ENCODE data around the gene PPM1A.

PPM1A gene

DNA sequence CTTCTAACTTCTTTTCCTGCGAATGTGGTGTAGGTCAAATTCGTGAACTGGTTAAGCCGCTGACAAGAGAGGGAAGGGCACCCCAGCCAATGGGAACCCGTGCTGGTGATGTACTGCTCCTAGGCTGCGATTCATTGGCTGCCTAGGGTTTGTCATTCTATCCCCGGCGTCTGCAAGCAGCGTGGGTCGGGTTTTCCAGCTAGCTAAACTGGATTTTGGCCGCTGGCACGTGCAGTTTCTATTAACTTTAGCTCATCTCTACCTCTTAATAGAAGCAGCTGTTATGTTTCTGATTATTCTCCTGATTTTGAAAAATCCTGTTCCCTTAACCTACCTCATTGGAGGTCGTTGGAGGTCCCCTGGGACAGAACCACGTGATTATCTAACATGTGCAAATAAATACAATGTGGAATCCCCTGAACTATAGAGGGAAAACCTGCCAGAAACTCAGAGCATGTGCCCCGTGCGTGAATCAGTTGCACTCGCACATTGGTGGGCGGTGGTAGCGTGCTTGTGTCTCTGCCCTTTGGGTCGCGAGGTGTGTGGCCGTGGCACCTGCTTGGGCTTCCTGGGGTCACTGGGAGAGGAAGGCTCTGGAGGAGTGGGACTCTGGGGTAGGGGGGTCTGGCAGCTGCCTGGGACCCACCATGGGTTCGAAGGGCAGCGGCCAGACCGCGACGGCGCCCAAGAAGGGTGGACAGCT lies 876 bp upstream of the PPM1A start:
- Histone ChIP-seq H3K4me3 (ENCODE audit: low read depth, low read length) (peak overlapping the region; percentile 72), H3K27ac (ENCODE audit: extremely low read depth, low read depth, low read length) (peak overlapping the region; percentile 90), H3K4me1 (ENCODE audit: control insufficient read depth, insufficient read depth, low read length) (peaks cover 22% of the 10 kb centered on the region), H3K9me3 (ENCODE audit: control insufficient read depth, insufficient read depth, low read depth, low read length) (no peaks in the 10 kb centered on the region), H3K36me3 (ENCODE audit: control insufficient read depth in 2 of 2, insufficient read depth in 1 of 2, low read length in 2 of 2) (no peaks in the 10 kb centered on the region)
- POLR2A ChIA-PET: interaction anchor here (0.6 to 2.2 kb wide), 7 partner anchors 9 to 1010 kb away, joined by 3 to 7 read pairs (median 4); partner anchors contain the start of gene DHRS7
- CTCF ChIA-PET: interaction anchor here (0.6 kb wide), 1 partner anchor 281 kb away, joined by 3 read pairs; no protein-coding TSS in a partner anchor
- TF ChIP-seq, protein P1, sequence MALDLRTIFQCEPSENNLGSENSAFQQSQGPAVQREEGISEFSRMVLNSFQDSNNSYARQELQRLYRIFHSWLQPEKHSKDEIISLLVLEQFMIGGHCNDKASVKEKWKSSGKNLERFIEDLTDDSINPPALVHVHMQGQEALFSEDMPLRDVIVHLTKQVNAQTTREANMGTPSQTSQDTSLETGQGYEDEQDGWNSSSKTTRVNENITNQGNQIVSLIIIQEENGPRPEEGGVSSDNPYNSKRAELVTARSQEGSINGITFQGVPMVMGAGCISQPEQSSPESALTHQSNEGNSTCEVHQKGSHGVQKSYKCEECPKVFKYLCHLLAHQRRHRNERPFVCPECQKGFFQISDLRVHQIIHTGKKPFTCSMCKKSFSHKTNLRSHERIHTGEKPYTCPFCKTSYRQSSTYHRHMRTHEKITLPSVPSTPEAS (tag by site-specific recombination; IDR thresholded peaks at IDR 0.05): no peak
- TF ChIP-seq, protein P2, sequence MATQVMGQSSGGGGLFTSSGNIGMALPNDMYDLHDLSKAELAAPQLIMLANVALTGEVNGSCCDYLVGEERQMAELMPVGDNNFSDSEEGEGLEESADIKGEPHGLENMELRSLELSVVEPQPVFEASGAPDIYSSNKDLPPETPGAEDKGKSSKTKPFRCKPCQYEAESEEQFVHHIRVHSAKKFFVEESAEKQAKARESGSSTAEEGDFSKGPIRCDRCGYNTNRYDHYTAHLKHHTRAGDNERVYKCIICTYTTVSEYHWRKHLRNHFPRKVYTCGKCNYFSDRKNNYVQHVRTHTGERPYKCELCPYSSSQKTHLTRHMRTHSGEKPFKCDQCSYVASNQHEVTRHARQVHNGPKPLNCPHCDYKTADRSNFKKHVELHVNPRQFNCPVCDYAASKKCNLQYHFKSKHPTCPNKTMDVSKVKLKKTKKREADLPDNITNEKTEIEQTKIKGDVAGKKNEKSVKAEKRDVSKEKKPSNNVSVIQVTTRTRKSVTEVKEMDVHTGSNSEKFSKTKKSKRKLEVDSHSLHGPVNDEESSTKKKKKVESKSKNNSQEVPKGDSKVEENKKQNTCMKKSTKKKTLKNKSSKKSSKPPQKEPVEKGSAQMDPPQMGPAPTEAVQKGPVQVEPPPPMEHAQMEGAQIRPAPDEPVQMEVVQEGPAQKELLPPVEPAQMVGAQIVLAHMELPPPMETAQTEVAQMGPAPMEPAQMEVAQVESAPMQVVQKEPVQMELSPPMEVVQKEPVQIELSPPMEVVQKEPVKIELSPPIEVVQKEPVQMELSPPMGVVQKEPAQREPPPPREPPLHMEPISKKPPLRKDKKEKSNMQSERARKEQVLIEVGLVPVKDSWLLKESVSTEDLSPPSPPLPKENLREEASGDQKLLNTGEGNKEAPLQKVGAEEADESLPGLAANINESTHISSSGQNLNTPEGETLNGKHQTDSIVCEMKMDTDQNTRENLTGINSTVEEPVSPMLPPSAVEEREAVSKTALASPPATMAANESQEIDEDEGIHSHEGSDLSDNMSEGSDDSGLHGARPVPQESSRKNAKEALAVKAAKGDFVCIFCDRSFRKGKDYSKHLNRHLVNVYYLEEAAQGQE (tag by site-specific recombination; IDR thresholded peaks at IDR 0.05): no peak
- no peak for TF ChIP-seq ZNF140 (tag by site-specific recombination; IDR thresholded peaks at IDR 0.05)
- TF ChIP-seq KLF16 (tag by site-specific recombination; IDR thresholded peaks at IDR 0.05): no peak
- 0 out of 2 replicates have a peak, but pooled peaks have one; percentile 14 for TF ChIP-seq IKZF3 (tag by site-specific recombination; IDR thresholded peaks at IDR 0.05)
- TF ChIP-seq, protein P3, sequence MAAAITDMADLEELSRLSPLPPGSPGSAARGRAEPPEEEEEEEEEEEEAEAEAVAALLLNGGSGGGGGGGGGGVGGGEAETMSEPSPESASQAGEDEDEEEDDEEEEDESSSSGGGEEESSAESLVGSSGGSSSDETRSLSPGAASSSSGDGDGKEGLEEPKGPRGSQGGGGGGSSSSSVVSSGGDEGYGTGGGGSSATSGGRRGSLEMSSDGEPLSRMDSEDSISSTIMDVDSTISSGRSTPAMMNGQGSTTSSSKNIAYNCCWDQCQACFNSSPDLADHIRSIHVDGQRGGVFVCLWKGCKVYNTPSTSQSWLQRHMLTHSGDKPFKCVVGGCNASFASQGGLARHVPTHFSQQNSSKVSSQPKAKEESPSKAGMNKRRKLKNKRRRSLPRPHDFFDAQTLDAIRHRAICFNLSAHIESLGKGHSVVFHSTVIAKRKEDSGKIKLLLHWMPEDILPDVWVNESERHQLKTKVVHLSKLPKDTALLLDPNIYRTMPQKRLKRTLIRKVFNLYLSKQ (tag by site-specific recombination; IDR thresholded peaks at IDR 0.05; ENCODE audit: borderline replicate concordance): no peak
- TF ChIP-seq, protein P4, sequence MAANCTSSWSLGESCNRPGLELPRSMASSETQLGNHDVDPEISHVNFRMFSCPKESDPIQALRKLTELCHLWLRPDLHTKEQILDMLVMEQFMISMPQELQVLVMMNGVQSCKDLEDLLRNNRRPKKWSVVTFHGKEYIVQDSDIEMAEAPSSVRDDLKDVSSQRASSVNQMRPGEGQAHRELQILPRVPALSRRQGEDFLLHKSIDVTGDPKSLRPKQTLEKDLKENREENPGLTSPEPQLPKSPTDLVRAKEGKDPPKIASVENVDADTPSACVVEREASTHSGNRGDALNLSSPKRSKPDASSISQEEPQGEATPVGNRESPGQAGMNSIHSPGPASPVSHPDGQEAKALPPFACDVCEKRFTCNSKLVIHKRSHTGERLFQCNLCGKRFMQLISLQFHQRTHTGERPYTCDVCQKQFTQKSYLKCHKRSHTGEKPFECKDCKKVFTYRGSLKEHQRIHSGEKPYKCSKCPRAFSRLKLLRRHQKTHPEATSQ (tag by site-specific recombination; IDR thresholded peaks at IDR 0.05): no peak
- 0 out of 2 replicates have a peak, but pooled peaks have one; percentile 20 for TF ChIP-seq TRIM28 (IDR thresholded peaks at IDR 0.05; ENCODE audit: borderline replicate concordance, low read length)
- no peak; the same call in 1 of the 2 replicates for TF ChIP-seq ZBTB17 (tag by site-specific recombination; IDR thresholded peaks at IDR 0.05)
- TF ChIP-seq ZNF335 (tag by site-specific recombination; conservative IDR thresholded peaks at IDR 0.05): peak; percentile 68; the same call in 1 of the 2 replicates
- TF ChIP-seq, protein P5, sequence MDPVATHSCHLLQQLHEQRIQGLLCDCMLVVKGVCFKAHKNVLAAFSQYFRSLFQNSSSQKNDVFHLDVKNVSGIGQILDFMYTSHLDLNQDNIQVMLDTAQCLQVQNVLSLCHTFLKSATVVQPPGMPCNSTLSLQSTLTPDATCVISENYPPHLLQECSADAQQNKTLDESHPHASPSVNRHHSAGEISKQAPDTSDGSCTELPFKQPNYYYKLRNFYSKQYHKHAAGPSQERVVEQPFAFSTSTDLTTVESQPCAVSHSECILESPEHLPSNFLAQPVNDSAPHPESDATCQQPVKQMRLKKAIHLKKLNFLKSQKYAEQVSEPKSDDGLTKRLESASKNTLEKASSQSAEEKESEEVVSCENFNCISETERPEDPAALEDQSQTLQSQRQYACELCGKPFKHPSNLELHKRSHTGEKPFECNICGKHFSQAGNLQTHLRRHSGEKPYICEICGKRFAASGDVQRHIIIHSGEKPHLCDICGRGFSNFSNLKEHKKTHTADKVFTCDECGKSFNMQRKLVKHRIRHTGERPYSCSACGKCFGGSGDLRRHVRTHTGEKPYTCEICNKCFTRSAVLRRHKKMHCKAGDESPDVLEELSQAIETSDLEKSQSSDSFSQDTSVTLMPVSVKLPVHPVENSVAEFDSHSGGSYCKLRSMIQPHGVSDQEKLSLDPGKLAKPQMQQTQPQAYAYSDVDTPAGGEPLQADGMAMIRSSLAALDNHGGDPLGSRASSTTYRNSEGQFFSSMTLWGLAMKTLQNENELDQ (tag by site-specific recombination; IDR thresholded peaks at IDR 0.05; ENCODE audit: low read depth): no peak
- 0 out of 2 replicates have a peak, but pooled peaks have one; percentile 5 for TF ChIP-seq EGR2 (tag by site-specific recombination; IDR thresholded peaks at IDR 0.05; ENCODE audit: low read depth)
- TF ChIP-seq, protein P6, sequence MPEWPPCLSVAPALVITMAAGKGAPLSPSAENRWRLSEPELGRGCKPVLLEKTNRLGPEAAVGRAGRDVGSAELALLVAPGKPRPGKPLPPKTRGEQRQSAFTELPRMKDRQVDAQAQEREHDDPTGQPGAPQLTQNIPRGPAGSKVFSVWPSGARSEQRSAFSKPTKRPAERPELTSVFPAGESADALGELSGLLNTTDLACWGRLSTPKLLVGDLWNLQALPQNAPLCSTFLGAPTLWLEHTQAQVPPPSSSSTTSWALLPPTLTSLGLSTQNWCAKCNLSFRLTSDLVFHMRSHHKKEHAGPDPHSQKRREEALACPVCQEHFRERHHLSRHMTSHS (tag by site-specific recombination; IDR thresholded peaks at IDR 0.05): no peak
- TF ChIP-seq, protein P7, sequence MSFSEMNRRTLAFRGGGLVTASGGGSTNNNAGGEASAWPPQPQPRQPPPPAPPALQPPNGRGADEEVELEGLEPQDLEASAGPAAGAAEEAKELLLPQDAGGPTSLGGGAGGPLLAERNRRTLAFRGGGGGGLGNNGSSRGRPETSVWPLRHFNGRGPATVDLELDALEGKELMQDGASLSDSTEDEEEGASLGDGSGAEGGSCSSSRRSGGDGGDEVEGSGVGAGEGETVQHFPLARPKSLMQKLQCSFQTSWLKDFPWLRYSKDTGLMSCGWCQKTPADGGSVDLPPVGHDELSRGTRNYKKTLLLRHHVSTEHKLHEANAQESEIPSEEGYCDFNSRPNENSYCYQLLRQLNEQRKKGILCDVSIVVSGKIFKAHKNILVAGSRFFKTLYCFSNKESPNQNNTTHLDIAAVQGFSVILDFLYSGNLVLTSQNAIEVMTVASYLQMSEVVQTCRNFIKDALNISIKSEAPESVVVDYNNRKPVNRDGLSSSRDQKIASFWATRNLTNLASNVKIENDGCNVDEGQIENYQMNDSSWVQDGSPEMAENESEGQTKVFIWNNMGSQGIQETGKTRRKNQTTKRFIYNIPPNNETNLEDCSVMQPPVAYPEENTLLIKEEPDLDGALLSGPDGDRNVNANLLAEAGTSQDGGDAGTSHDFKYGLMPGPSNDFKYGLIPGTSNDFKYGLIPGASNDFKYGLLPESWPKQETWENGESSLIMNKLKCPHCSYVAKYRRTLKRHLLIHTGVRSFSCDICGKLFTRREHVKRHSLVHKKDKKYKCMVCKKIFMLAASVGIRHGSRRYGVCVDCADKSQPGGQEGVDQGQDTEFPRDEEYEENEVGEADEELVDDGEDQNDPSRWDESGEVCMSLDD (tag by site-specific recombination; IDR thresholded peaks at IDR 0.05): peak; percentile 40; the same call in 1 of the 2 replicates
- TF ChIP-seq, protein P8, sequence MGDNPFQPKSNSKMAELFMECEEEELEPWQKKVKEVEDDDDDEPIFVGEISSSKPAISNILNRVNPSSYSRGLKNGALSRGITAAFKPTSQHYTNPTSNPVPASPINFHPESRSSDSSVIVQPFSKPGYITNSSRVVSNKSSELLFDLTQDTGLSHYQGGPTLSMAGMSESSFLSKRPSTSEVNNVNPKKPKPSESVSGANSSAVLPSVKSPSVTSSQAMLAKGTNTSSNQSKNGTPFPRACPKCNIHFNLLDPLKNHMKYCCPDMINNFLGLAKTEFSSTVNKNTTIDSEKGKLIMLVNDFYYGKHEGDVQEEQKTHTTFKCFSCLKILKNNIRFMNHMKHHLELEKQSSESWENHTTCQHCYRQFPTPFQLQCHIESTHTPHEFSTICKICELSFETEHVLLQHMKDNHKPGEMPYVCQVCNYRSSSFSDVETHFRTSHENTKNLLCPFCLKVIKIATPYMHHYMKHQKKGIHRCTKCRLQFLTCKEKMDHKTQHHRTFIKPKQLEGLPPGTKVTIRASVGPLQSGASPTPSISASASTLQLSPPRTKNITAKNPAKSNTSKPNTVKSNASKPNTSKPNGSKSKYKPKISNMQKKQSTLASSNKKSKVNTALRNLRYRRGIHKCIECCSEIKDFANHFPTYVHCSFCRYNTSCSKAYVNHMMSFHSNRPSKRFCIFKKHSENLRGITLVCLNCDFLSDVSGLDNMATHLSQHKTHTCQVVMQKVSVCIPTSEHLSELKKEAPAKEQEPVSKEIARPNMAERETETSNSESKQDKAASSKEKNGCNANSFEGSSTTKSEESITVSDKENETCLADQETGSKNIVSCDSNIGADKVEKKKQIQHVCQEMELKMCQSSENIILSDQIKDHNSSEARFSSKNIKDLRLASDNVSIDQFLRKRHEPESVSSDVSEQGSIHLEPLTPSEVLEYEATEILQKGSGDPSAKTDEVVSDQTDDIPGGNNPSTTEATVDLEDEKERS (tag by site-specific recombination; IDR thresholded peaks at IDR 0.05): no peak
- TF ChIP-seq ZNF366 (tag by site-specific recombination; conservative IDR thresholded peaks at IDR 0.05): peak; percentile 43; the same call in 1 of the 2 replicates
- TF ChIP-seq GLIS2 (tag by site-specific recombination; IDR thresholded peaks at IDR 0.05): peak; percentile 62
- TF ChIP-seq WT1 (tag by site-specific recombination; IDR thresholded peaks at IDR 0.05): no peak
- no peak for TF ChIP-seq ZFP37 (tag by site-specific recombination; IDR thresholded peaks at IDR 0.05)

All from HEK293 (cell line).